Activated CD4-positive, alpha-beta T cell treated with anti-CD3 and anti-CD28 coated beads, Interleukin-2, amount 10 ng/mL, durations not matched to agents 7 days and 5 days (primary cell): ENCODE data around the gene CSTF3. TPM values are rescaled to one million over a fixed set of nuclear protein-coding genes. Genes with fewer than 3 reads are reported as not detected.

Experiments used
- CTCF ChIA-PET: fragments of 350-600 bp; sonication (Branson Sonifier 250); formaldehyde crosslinking; loops from one replicate; lab custom pipeline; 2021; ENCODE audit warnings: antibody characterized with exemption; lab: Charles Lee
- POLR2A ChIA-PET: fragments of 350-600 bp; sonication (Branson Sonifier 250); formaldehyde crosslinking; loops from one replicate; lab custom pipeline; 2021; ENCODE audit warnings: antibody characterized with exemption; lab: Charles Lee
- DNase-seq: peaks from one replicate; pipeline ENCODE4 v3.0.0-alpha.2; 2020
- H3K27ac Mint-ChIP-seq: one replicate; pipeline ENCODE4 v1.8.0; 2021; ENCODE audit warnings: mild to moderate bottlenecking, moderate library complexity, mixed read lengths
- H3K27me3 Mint-ChIP-seq: one replicate; pipeline ENCODE4 v1.8.0; 2021; ENCODE audit warnings: mixed read lengths
- H3K36me3 Mint-ChIP-seq: one replicate; pipeline ENCODE4 v1.8.0; 2021; ENCODE audit warnings: low read depth, mixed read lengths
- H3K4me1 Mint-ChIP-seq: one replicate; pipeline ENCODE4 v1.8.0; 2021; ENCODE audit warnings: mixed read lengths
- H3K4me3 Mint-ChIP-seq: one replicate; pipeline ENCODE4 v1.8.0; 2021; ENCODE audit warnings: mild to moderate bottlenecking, moderate library complexity, mixed read lengths
- H3K9me3 Mint-ChIP-seq: one replicate; pipeline ENCODE4 v1.8.0; 2021; ENCODE audit warnings: mixed read lengths
- total RNA-seq, 2 experiments: library from RNA; stranded (reverse); gene quantifications; one replicate each; pipeline ENCODE4 v1.2.3, GENCODE V29; 2021

Gene CSTF3
- total RNA-seq, 2 experiments from 2014 or later: 25.3 to 29.2 TPM

DNA sequence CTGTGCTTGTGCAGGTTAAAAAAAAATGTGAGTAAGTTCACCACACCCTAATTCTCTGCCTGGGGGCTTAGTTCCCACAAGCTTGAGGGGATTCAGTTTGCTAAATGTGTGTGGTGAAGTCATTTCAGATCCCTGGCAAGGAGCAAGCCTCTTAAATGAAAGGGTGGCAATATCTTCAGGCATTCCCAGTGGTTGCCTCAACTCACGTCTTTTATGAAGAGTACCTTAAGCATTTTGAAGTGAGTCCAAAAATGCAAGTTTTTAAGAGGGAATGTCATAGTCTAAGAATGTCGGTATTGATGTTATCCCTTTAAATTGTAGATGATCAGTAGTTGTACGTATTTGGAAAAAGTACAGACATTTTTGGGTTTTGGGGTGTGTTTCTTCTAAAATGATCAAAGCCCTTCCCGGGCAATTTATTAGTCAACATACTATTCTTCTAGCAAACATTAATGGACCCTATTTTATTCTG is 117.0 kb downstream of the CSTF3 start:
- H3K4me3 Mint-ChIP-seq: no peak overlapping the region
- H3K4me1 Mint-ChIP-seq: peaks cover 20% of the 10 kb centered on the region
- H3K36me3 Mint-ChIP-seq: peaks cover 26% of the 10 kb centered on the region
- CTCF ChIA-PET: interaction anchor here (0.8 to 2.5 kb wide), 5 partner anchors 11 to 36 kb away, joined by 3 to 9 read pairs (median 3); no protein-coding TSS in a partner anchor
- no peaks in the 10 kb centered on the region for H3K9me3 Mint-ChIP-seq
- no peaks in the 10 kb centered on the region for H3K27me3 Mint-ChIP-seq
- no peak for DNase-seq
- H3K27ac Mint-ChIP-seq: no peak overlapping the region
- POLR2A ChIA-PET: no interaction called here

GRCh38 chr11:33043221-33043830 is 118.0 kb downstream of the CSTF3 start:
- DNase-seq: no peak
- CTCF ChIA-PET: interaction anchor here (0.6 to 2.5 kb wide), 6 partner anchors 10 to 509 kb away, joined by 3 to 9 read pairs (median 3); no protein-coding TSS in a partner anchor
- Mint-ChIP-seq H3K4me1 (peaks cover 25% of the 10 kb centered on the region), H3K9me3 (no peaks in the 10 kb centered on the region), H3K4me3 (no peak overlapping the region), H3K27me3 (no peaks in the 10 kb centered on the region), H3K36me3 (peaks cover 25% of the 10 kb centered on the region), H3K27ac (no peak overlapping the region)
- POLR2A ChIA-PET: interaction anchor here (0.6 to 0.7 kb wide), 2 partner anchors 18 to 143 kb away, joined by 4 to 5 read pairs; no protein-coding TSS in a partner anchor

DNA sequence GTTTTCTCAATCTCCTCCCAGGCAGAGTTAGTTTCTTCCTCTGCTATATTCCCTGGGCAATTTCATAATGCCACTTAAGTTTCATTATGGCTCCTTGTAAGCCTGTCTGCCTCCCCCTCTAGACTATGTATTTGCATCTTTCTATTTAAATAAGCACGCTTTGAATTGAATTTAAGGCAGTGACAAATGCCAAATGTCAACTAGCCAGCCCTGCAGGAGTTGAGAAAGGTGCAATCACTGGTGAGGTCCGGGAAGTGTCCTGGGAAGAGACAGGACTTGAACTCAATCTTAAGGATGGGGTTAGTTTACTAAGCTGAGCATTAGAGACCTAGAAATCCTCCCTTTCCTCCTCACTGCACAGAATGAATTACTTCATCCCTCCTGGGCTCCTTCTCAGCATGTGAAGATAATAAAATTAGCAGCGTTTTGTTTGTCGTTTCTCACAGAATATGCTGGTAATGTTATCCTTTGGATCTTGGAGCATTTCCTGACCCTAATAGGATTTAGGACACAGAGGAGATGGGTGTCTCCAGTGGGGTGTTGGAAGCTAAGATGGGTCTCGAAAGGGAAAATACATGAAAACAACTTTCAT is 120.3 kb downstream of the CSTF3 start:
- peaks cover 4% of the 10 kb centered on the region for H3K27me3 Mint-ChIP-seq
- H3K36me3 Mint-ChIP-seq: peaks cover 13% of the 10 kb centered on the region
- H3K27ac Mint-ChIP-seq: peak overlapping the region; percentile 92
- POLR2A ChIA-PET: no interaction called here
- peaks cover 25% of the 10 kb centered on the region for H3K4me1 Mint-ChIP-seq
- peak overlapping the region; percentile 93 for H3K4me3 Mint-ChIP-seq
- CTCF ChIA-PET: interaction anchor here (1.5 to 1.8 kb wide), 2 partner anchors 10 to 24 kb away, joined by 5 read pairs; no protein-coding TSS in a partner anchor
- no peaks in the 10 kb centered on the region for H3K9me3 Mint-ChIP-seq
- no peak for DNase-seq

DNA sequence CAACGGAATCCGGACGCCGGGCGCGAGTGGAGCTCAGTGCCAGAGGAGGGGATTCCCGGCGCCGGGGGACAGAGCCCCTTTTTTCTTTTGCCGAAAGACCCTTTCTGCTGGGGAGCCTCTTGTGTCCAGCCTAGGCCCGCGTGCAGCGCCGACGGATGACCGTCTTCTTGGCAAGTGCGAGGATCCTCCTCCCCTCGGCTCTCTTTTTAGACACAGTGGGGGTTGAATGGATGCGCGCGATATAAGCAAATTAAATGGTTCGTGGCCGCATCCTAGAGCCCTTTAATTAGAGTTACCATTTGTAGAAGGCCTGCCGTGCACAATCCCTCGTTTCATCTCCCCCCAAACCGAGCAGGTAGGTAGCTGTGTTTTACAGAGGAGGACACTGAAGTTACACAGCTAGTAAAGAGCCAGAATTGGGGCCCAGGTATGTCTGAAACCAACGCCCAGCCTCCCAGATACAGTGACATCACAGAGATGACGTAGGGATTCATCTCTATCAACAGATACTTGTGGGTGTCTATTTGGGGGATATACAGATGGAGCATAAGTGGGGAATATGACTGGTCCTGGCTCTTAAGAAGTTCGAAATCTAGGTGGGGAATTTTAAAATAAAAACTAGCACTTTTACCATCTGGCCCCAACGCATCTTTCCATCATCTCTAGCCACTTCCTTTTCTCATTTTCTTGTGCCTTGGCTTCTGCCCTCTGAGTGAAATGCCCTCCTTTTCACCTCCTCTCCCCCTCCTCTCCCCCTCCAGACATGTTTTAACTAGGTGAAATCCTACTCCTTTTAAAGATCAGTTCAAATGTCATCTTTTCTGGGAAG is 121.0 kb downstream of the CSTF3 start:
- peak; percentile 40 for DNase-seq
- Mint-ChIP-seq H3K36me3 (peaks cover 7% of the 10 kb centered on the region), H3K4me3 (peak overlapping the region; percentile 93), H3K27ac (peak overlapping the region; percentile 92), H3K9me3 (no peaks in the 10 kb centered on the region), H3K4me1 (peaks cover 25% of the 10 kb centered on the region), H3K27me3 (peaks cover 6% of the 10 kb centered on the region)
- ChIA-PET POLR2A (no interaction called here), CTCF (interaction anchor here (0.7 to 1.7 kb wide), 5 partner anchors 8 to 25 kb away, joined by 3 to 6 read pairs (median 5); partner anchors contain the start of gene DEPDC7)

DNA sequence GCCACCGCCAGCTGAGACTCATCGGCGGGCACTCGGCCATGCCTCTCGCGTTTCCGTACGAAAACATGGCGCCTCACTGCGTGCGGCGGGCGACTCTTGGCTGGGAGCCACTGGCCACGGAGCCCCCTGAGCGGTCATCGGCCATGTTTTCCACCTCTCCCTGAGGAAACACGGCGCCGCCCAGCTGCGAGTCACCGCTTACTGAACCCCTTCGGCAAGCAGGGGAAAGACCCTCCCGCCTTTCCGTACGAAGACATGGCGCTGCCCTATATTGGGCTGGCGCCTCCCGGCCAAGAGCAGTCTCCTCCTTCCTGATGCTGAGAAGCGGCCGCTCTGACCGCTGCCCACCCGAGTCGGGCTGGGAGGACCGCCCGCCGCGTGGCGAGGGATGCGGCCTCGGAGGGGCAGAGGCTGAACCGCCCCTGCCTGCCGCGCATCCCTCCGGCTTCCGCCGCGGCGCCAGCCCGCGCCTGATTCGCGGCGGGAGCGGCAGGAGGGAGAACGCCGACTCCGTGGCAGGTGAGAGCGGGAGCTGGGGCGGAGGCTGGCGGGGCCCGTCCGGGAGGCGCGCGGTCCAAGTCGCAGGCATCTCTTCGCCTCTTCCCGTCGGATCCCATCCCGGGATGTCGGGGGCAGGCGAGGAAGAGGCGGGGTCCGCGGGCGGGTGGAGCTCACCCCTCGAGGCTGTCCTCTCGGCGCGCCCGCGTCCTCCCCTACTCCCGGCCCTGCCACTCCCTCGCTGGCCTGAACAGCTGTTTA is 121.8 kb downstream of the CSTF3 start, which contains the start of gene TCP11L1:
TCP11L1 (plus strand) TSS at position 299 of the 759 bp plus-strand sequence. CDS start 4,202 bp downstream, outside the sequence.
- Mint-ChIP-seq H3K27ac (peak within 1 kb of the TSS; percentile 96), H3K27me3 (peaks cover 11% of the 10 kb centered on the region), H3K36me3 (peaks cover 4% of the 10 kb centered on the region), H3K4me3 (peak within 1 kb of the TSS; percentile 93), H3K4me1 (peaks cover 25% of the 10 kb centered on the region), H3K9me3 (no peaks in the 10 kb centered on the region)
- DNase-seq: peak; percentile 83
- POLR2A ChIA-PET: interaction anchor here (1.0 kb wide), 1 partner anchor 17 kb away, joined by 3 read pairs; no protein-coding TSS in a partner anchor
- CTCF ChIA-PET: interaction anchor here (0.7 to 1.7 kb wide), 8 partner anchors 8 to 39 kb away, joined by 3 to 6 read pairs (median 4); partner anchors contain the start of gene DEPDC7

DNA sequence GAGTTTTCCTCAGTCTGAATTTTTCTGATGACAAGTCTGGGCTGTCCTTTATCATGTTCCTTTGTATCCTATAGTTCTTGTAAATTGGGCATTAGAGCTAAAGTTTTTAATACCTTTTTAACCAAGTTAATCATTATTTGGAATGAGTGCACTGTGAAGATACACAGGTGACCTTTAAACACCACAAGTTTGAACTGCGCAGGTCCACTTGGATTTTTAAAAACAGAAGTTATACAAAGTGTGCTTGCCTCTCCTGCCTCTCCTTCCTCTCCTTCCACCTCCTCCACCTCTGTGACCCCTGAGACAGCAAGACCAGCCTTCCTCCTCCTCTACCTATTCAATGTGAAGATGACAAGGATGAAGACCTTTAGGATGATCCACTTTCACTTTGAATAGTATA is 126.3 kb downstream of the CSTF3 start:
- ChIA-PET CTCF (interaction anchor here (1.3 kb wide), 1 partner anchor 13 kb away, joined by 3 read pairs; no protein-coding TSS in a partner anchor), POLR2A (interaction anchor here (0.6 kb wide), 1 partner anchor 30 kb away, joined by 3 read pairs; no protein-coding TSS in a partner anchor)

More for the DNA sequence above, 126.3 kb downstream of the CSTF3 start:
- Mint-ChIP-seq H3K9me3 (no peaks in the 10 kb centered on the region), H3K27ac (no peak overlapping the region), H3K4me1 (peaks cover 6% of the 10 kb centered on the region), H3K27me3 (peaks cover 24% of the 10 kb centered on the region), H3K4me3 (no peak overlapping the region), H3K36me3 (peaks cover 3% of the 10 kb centered on the region)
- DNase-seq: no peak

Other genes with a start within 250 kb of the CSTF3 start
- gene DEPDC7, start 145.6 kb downstream of the CSTF3 start, total RNA-seq: 1 to 10 TPM; 1.6 TPM
- 10 to 100 TPM; 13.8 to 14.7 TPM for gene TCP11L1, start 121.9 kb downstream of the CSTF3 start, total RNA-seq
- gene HIPK3, start 95.9 kb upstream of the CSTF3 start, total RNA-seq: 10 to 100 TPM; 41.3 to 43.8 TPM
- not detected for gene KIAA1549L, start 214.6 kb upstream of the CSTF3 start, total RNA-seq